ENCODE data around the gene TLE5.

DNA sequence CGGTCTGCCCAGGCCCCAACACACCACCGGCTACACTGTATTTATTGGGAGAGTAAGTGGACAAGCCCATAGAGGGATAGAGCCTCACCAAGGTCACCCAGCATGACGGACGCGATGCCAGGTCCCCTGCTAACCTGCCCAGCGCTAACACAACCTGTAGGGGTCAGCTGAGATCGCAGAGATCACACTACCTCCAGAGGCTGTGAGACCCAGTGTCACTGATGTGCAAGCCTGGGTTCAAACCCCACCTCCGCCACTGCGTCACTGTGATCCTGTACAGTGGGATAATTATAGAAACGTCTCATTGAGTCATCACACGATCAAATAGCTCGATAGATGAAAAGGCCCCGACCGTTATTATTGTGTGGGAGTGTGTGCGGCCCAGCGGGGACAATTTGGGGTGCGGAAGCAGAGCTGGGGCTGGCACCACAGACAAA, 22.6 kb downstream of the TLE5 start:
- TF ChIP-seq CTCF (IDR thresholded peaks at IDR 0.05) (no peak), POLR2AphosphoS5 (IDR thresholded peaks at IDR 0.05) (no peak), POLR2A (IDR thresholded peaks at IDR 0.05) (no peak), EP300 (IDR thresholded peaks at IDR 0.05) (no peak)

All from upper lobe of left lung (tissue), 4 donors.